ENCODE data around the gene TMEM144.
A peak's percentile ranks its signal among the peaks of the same experiment; 100 is the strongest.

Gene TMEM144

GRCh38 chr4:158166701-158167100, 43.6 kb upstream of the TMEM144 start:
- no peaks in the 10 kb centered on the region for H3K36me3 Mint-ChIP-seq (ENCODE audit: low read depth)
- H3K27ac Mint-ChIP-seq = no peak overlapping the region
- H3K4me3 Mint-ChIP-seq = no peak overlapping the region
- no peaks in the 10 kb centered on the region for H3K27me3 Mint-ChIP-seq (ENCODE audit: low read depth, poor library complexity)
- no peak for DNase-seq
- peaks cover 4% of the 10 kb centered on the region for H3K4me1 Mint-ChIP-seq
- TF ChIP-seq CTCF (IDR thresholded peaks at IDR 0.05) = no peak
- H3K9me3 Mint-ChIP-seq = no peaks in the 10 kb centered on the region

- H3K4me3 Mint-ChIP-seq = no peak overlapping the region
- DNase-seq = no peak
- peaks cover 12% of the 10 kb centered on the region for H3K4me1 Mint-ChIP-seq
- H3K36me3 Mint-ChIP-seq (ENCODE audit: low read depth) = no peaks in the 10 kb centered on the region
- H3K9me3 Mint-ChIP-seq = no peaks in the 10 kb centered on the region
- TF ChIP-seq CTCF (IDR thresholded peaks at IDR 0.05) = no peak
- H3K27ac Mint-ChIP-seq = no peak overlapping the region
- no peaks in the 10 kb centered on the region for H3K27me3 Mint-ChIP-seq (ENCODE audit: low read depth, poor library complexity)
These were observed 41.7 kb upstream of the TMEM144 start for GRCh38 chr4:158168606-158169005.

GRCh38 chr4:158169506-158169905, 40.8 kb upstream of the TMEM144 start:
- Mint-ChIP-seq H3K27me3 (ENCODE audit: low read depth, poor library complexity) (peaks cover 1% of the 10 kb centered on the region), H3K4me3 (no peak overlapping the region), H3K4me1 (peaks cover 12% of the 10 kb centered on the region), H3K27ac (no peak overlapping the region), H3K9me3 (no peaks in the 10 kb centered on the region), H3K36me3 (ENCODE audit: low read depth) (no peaks in the 10 kb centered on the region)
- no peak for TF ChIP-seq CTCF (IDR thresholded peaks at IDR 0.05)
- no peak for DNase-seq

GRCh38 chr4:158169931-158170690, 40.2 kb upstream of the TMEM144 start:
- DNase-seq = no peak
- Mint-ChIP-seq H3K27me3 (ENCODE audit: low read depth, poor library complexity) (peaks cover 7% of the 10 kb centered on the region), H3K4me3 (peak overlapping the region; percentile 47), H3K36me3 (ENCODE audit: low read depth) (no peaks in the 10 kb centered on the region), H3K9me3 (no peaks in the 10 kb centered on the region), H3K4me1 (peaks cover 12% of the 10 kb centered on the region), H3K27ac (no peak overlapping the region)
- no peak for TF ChIP-seq CTCF (IDR thresholded peaks at IDR 0.05)

GRCh38 chr4:158170691-158171561, 39.4 kb upstream of the TMEM144 start:
- Mint-ChIP-seq H3K4me1 (peaks cover 12% of the 10 kb centered on the region), H3K27ac (no peak overlapping the region), H3K27me3 (ENCODE audit: low read depth, poor library complexity) (peaks cover 7% of the 10 kb centered on the region)

More at GRCh38 chr4:158170691-158171561, 39.4 kb upstream of the TMEM144 start:
- peak; percentile 22 for TF ChIP-seq CTCF (IDR thresholded peaks at IDR 0.05)
- DNase-seq = no peak
- no peaks in the 10 kb centered on the region for H3K9me3 Mint-ChIP-seq
- no peak overlapping the region for H3K4me3 Mint-ChIP-seq
- H3K36me3 Mint-ChIP-seq (ENCODE audit: low read depth) = no peaks in the 10 kb centered on the region
